ENCODE results near the gene PTPRK. TPM values are rescaled to one million over a fixed set of nuclear protein-coding genes. Genes with fewer than 3 reads are reported as not detected.

The PTPRK gene
- total RNA-seq, 1 donor from 2014 or later, result 87.4 TPM

DNA sequence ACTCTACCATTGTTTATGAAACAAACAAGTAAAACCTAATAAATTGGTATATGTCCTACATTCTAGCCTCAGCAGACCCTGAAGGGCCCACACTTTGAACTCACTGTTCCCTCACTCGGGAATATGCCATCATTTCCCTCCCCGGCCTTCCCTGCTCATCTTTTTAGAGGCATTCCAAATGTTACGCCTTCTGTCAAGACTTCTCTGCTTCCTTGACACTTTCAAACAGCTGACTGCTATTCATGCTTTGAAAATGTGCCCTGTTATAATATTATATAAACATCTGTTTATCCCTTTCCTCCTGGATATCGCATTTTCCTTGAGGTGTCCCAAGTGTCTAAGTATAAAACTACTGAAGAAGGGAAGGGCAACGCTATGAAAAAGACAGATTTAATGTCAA, 370.0 kb downstream of the PTPRK start:
- DNase-seq (ENCODE audit: low read depth in 2 of 2), result no peak

DNA sequence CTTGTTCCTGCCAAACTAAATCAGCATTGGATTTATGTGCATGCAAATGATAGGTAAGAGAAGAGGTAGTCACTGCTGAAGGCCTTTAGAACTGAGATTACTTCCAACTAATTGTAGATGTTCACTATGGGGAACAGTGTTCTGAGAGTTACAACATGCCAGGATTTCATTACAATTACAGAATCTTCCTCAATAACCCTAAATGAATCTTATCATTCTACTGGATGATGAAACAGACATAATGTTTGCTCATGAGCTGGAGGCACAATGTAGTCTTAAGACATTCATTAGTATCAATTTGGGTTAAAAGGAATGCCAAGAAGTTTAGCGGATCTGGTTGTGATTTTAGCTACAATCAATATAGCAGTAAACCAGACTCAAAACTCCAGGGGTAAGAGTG, 370.6 kb downstream of the PTPRK start:
- DNase-seq (ENCODE audit: low read depth in 2 of 2), result no peak

DNA sequence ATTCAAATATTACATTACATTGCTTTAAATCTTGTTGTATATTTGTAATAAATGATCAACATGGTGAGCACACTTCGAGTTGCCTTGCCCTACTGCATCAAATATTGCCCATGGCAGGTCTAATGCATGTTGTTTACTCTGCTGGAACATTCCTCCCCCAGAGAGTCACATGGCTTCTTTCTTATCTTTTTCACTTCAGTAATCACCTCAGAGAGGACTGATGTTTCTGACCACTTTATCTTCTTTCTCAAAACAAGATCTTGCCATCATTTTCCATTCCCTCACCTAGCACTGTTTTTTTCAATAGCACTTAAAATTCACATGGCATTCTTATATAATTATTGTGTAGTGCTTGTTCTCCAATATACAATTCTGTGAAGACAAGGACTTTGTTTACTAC, 376.1 kb downstream of the PTPRK start:
- DNase-seq (ENCODE audit: low read depth in 2 of 2), result no peak

DNA sequence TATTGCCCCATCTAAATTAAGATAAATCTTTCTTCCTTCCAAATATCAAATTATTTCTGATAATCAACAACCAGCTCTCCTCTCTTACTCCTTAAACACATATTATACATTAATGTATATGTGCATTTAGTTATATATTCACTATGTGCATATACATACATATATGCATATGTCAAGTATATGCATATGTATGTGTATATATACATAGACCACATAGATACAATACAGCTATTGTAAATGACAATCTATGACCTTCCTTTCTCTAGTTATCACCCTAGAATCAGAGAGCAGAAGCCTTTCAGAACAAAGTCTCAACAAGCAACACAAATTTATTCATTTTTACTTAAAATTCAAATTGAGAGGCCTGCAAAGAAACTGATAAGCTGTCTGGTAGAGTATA, 378.5 kb downstream of the PTPRK start:
- no peak for DNase-seq (ENCODE audit: low read depth in 2 of 2)

DNA sequence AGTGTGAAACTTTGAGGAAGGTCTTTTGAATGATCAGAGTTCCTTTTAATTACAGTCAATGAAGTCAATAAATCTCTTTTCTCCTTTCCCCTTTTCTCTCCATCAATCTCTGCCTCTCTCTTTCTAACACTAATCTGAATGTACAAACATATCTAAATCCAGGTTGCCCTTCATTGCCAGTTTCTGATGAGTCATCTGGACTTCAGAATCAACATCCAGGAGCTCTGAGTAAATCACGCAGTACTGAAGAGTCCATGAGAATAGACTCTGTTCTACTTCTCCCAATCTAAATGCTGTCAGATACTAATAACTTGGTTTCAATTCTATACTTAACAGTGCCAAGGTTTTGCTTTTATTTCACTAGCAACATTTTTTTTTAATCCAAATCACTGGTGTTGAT, 380.9 kb downstream of the PTPRK start:
- peak in 1 of 2 donors; percentile 47 for DNase-seq (ENCODE audit: low read depth in 2 of 2)

DNA sequence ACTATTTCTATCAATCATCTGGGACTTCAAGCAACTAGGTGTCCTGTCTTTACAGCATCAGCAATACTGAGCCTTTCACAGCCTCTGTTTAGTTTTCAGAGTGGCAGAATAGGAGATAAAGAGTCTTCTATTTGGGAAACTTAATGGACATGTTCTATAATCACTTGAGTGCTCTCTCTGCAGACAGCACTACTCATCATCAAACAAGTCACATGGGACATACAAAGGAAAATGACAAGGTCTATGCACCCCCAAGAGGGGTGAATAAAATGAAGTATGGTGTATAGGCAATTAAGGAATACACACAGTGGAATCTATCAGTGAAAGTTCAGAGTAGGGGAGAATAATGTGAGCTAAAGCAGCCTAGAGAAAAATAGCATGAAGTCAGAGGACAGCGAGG, 381.7 kb downstream of the PTPRK start:
- DNase-seq (ENCODE audit: low read depth in 2 of 2), result no peak

DNA sequence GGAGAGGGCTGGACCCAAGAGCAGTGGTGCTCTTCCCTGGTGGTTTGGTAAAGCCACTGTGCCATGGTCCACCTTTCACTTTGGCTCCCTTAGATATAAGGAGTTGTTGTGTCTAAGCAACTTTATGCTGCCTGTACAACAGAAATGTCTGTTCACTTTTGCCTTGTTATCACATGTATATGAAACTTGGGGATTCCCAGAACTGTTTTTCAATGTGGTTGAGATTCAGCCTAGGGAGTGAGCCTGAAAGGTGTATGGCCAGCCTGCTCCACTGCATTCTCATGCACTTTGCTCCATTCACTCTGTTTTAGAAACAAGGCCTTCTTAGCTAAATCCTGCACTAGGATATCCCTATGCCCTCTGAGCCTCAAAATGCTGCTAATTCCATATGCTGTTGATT, 385.1 kb downstream of the PTPRK start:
- DNase-seq (ENCODE audit: low read depth in 2 of 2), result no peak

DNA sequence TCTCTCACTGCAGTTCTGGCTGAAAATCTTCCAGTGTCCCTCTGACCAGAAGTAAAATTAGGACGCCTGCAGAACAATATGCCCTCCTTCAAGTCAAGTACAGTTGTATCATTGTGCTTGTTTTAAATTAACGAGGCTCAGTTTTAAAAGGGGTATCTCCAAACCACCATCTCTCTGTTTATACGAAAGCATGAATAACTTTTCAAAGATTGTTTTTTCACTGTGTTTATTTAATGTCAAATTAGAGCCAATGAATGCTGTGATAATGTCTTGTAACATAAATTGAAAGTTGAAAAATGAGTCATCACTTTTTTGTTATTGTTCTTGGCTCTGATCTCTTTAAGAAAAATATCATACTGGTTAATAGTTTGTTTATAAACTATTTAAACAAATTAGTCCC, 388.8 kb downstream of the PTPRK start:
- DNase-seq (ENCODE audit: low read depth in 2 of 2), result peak in 1 of 2 donors; percentile 60

DNA sequence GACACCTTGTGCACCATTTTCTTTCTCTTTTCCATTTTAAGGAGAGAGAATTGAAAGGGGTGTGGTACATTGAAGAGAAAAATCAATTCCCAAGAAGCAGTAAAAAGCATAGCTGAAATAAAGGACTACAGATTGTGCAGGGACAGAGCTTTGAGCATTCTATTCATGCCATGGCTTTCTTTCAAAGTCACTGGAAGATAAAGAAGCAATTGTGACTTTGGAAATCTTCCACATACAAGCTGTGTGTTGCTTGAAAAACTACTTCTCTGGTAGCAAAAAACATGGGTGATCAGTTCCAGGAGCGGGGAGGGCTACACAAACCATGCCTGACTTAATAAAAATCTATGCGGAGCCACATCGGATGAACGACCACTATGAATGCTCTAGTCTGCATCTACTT, 389.4 kb downstream of the PTPRK start:
- DNase-seq (ENCODE audit: low read depth in 2 of 2), result no peak

DNA sequence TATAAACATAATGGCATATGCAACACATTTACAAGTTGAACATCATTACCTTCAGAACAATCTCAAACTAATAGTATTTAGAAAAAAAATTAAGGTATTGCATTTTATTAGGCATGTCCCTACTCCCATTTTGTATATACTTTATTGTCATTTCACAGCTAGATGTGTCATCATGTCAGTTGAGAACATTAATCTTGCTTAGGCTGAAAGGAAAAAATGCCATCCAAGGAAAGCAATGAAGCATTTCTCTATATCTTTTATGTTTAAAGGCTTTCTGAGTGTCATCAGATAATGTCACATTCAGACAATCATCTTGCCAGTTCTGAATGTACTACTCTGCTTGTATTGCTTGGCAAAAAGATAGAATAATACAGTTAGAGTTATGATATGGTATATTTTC, 390.7 kb downstream of the PTPRK start:
- DNase-seq (ENCODE audit: low read depth in 2 of 2), result no peak

DNA sequence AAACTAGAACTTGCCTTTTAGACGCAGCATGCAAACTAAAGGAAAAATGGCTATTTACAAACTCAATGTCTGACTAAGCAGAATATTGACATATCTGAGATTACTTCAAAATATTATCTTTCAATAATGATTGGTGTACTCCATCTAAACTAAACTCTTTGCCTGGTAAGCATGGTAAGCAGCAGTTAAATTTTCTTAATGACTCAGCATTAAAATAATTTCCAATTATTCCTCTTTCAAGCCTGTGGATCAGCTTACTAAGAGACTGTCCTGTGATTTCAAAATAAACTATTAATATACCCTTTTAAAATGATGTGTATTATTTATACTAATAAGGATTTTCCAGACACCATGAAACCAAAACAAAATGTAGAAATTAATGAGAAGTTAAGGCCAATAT, 392.7 kb downstream of the PTPRK start:
- DNase-seq (ENCODE audit: low read depth in 2 of 2), result no peak

DNA sequence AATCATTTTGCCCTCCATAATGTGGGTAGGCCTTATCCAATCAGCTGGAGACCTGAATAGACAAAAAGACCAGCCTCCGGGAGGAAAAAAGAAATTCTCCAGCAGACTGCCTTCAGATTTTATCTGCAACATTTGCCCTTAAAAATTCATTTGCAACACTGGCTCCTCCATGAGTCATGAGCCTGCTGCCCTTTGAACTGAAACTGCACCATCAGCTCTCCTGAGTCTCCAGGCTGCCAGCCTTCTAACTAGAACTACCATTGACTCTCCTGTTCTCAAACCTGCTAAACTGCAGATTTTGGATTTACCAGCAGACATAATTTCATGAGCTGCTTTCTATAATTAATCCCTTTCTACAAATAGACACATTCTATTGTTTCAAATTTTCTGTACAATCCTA, 395.7 kb downstream of the PTPRK start:
- no peak for DNase-seq (ENCODE audit: low read depth in 2 of 2)

DNA sequence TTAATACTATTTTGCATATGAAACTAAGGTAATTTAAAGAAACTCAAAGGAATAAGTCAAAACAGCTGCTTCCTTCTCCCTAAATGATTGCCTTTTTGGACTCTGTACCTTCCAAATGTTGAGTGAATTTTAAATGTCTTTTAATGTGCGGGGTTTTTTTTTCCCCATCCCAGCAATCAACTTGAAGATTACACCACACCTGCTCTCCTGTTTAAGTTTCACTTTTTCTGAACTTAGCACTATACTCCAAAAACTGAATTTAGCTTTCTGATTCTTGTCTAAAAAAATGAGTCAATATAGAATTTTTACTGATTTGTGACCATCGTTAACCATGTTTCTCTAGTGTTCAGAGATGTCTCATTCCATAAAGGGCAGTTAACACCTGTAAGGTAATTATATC, 398.8 kb downstream of the PTPRK start:
- no peak for DNase-seq (ENCODE audit: low read depth in 2 of 2)

DNA sequence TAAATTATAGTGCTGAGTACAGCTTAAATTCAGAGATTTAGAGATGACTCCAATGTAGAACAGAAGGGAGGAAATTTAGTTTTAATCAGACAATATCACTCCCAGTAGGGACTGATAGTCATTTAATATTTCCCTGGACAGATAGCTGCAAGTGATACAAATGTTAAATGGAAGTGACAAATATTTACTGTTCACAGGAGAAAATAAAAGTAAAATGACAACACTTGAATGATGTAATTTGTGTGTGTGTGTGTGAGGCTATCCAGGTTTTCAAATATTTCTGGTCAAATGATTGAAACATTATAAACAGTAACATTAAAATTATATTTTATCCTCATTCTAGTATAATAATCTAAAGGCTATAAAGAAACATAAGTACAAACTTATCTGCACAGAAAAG, 399.2 kb downstream of the PTPRK start:
- no peak for DNase-seq (ENCODE audit: low read depth in 2 of 2)

DNA sequence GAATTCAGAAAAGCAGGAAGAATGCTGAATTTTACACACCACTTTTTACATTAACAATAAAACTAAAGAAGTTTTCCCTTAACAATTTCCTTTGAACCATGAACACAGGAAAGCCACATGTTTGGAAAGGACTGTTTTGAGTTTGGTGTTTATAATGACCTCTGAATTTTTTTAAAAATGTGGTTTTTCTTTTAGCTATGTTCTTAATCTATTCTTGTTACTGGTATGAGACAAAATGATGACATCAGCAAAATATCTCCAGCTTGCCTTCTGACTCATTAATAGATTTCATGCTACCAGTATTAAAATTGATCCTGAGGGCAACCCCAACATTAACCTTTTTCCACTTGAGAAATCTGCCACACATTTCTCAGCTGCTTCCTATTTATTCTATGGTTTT, 402.0 kb downstream of the PTPRK start:
- peak in 1 of 2 donors; percentile 41 for DNase-seq (ENCODE audit: low read depth in 2 of 2)

DNA sequence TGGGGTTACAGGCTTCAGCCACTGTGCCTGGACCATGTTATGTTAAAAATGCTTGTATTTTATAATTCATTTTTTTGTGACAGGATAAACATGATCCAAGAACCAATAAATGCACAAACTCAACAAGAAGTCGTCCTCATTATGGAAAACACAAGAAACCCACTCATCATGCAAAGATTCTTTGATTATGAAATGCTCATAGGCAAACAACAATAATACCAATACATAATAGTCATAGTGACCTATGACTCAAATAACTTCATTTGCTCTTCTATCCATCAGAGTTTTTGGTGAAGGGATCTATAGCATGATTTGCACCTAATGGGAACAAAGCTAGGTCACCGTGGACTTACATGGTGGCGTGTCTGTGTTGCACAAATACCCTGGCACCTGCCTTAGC, 402.5 kb downstream of the PTPRK start:
- DNase-seq (ENCODE audit: low read depth in 2 of 2), result no peak

DNA sequence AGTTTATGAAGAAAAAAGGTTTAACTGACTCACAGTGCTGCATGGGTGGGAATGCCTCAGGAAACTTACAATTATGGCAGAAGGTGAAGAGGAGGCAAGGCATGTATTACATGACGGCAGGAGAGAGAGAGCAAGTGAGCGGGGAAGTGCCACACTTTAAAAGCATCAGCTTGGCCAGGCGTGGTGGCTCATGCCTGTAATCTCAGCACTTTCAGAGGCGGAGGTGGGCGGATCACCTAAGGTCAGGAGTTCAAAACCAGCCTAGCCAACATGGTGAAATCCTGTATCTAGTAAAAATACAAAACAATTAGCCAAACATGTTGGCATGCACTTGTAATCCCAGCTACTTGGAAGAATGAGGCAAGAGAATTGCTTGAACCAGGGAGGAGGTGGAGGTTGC, 406.2 kb downstream of the PTPRK start:
- no peak for DNase-seq (ENCODE audit: low read depth in 2 of 2)

DNA sequence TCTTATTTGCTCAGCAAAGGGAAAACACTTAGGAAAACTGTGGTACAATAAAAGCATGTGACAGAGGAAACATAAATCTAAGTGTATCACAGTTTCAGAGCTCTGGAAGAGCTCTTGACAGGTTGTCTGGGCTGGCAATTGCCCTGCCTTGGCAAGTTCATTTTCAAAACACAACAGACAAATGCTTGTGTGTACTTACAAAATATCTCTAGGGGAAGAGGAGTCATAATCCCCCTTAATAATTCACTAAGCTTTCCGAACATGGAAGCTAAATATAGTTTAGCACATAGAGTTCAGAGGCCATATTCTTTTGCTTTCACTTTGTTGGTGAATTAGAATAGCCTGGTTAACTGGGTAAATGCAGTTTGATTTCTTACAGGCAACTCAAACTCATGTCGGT, 407.9 kb downstream of the PTPRK start:
- peak; percentile 37 to 63 for DNase-seq (ENCODE audit: low read depth in 2 of 2)

DNA sequence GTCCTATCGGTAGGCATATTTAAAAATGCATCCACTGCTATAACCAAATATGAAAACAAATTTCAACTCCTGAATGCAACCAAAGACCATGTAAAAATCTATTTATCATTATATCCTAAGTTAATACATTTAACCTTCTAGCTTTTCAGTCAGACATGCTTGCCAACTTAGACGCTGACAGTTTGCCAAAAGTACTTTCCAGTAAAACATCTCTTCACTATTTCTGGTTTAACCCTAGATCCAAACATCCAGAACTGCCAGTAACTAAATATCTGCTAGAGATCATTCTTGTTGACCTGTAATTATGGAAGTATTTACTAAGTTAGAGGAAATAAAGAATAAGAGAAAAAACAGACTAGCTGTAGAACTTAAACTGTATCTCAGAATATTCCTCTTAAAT, 409.3 kb downstream of the PTPRK start:
- DNase-seq (ENCODE audit: low read depth in 2 of 2), result no peak

DNA sequence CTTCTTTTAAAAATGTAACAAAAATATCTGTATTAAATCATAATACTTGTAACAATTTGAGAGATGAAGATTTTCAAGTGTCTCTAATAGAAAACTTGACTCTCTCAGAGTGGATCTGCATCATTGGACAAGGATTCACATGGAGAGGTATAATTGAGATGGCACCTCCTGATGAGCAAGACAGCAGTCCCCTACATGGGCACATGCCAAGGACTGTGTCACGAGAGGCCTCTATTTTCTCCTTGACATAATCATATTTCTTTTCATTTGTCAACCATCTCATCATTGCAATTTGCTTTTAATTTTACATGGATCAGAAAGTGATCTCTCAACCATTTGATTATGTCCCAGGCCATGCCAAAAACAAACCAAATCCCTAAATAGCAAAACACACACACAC, 412.7 kb downstream of the PTPRK start:
- DNase-seq (ENCODE audit: low read depth in 2 of 2), result no peak

DNA sequence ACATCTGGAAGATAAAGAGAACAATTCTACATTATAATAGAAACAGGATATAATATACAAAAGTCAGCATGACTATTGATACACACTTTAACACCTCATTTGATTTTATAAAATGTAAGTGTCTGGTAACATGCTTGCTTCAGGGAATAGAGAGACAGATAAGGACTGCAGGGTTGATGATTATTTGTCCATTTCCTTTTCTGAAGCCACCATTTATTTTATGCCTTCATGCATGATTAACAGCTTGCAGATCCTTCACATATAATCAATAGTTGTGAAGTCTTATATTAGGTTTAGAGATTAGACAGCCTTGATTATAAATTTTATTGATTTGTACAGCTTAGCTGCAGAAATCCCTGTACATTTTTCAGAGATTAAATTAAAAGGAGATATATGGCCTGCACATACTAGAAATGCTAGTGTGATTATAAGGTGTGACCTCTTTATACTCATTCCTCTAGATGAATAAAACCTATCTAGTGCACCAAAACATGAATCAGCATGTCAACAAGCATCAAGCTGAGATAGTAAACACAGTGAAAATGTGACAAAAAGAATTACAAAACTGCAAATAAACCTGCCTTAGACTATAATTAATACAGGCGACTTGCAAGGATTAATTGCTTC, 420.7 kb downstream of the PTPRK start:
- no peak for DNase-seq (ENCODE audit: low read depth in 2 of 2)

DNA sequence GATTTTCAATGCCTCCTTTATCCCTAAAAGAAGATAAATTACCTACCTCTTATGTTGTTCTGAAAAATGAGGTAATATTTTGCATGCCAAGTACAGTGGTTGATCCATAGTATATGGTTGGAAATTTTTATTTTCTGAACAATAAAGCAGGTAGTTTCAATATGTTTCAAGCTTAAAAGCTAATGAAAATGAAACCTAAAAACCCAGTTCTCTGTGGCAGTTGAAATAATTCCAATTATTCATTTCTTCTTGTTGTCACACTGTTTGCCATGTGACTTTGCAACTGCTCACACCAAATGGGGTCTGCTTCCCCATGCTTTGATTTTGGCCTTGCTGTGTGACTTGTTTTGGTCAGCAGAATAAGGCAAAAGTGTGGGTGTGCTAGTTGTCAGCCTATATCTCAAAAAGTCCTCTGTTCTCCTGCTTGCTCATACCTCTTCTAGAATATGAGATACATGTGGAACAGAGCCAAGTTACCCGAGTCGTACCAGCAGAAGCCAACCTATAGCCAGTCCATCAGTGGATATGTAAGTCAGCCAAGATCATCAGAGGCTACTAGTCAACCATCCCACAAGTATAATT, 422.3 kb downstream of the PTPRK start:
- DNase-seq (ENCODE audit: low read depth in 2 of 2), result no peak

DNA sequence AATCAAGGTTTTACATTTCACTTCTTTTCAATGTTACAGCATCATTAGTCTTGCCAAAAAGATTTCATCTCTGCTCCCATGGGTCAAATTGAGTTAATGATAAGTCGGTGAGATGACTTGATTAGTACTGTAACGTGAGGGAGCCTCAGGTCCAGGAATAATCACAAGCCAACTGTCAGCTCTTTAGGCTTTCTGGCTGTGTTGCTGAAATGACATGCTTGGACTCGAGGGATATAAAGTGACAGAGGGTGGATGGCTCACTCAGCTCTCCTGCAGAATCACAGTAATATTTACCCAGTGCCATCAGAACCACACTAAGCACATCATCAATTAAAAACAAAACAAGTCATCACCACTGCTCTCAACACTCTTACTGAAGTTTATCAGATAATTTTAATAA, 423.4 kb downstream of the PTPRK start:
- no peak for DNase-seq (ENCODE audit: low read depth in 2 of 2)

DNA sequence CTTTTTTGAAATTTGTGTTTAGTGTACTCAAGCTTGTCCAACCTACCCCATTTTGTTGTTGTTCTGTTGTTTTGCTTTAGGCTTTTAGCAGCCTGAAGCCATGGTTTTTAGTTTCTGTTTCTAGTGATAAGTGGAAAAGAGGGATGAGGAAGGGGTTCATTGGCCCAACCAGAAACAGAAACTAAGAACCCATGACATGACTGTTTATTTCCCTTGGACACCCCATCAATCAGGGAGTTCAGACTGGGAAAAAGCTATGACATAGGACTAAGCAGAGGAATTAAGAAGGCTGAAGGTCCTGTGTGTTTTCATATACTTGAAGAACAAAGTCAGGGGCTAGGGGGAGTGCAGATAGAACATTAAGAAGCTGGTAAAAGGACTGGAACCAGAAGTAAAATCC, 425.0 kb downstream of the PTPRK start:
- DNase-seq (ENCODE audit: low read depth in 2 of 2), result no peak
